Caco-2 (cell line): ENCODE measurements around the gene GOLGA2. TPM values are rescaled to one million over a fixed set of nuclear protein-coding genes. Genes with fewer than 3 reads are reported as not detected.

Experiments
- BruUV-seq: library from RNA; stranded (reverse); fragments of 400-500 nt; replicated peaks from 2 replicates; lab custom pipeline; 2021; lab: Mats Ljungman, UMichigan
- CTCF ChIA-PET: fragments of 300-600 bp; sonication (Branson Sonifier 250); formaldehyde crosslinking; loops from one replicate; lab custom pipeline; 2022; ENCODE audit warnings: antibody characterized with exemption; lab: Charles Lee
- POLR2A ChIA-PET: fragments of 300-600 bp; sonication (Branson Sonifier 250); formaldehyde crosslinking; loops from one replicate; lab custom pipeline; 2022; ENCODE audit warnings: antibody characterized with exemption; lab: Charles Lee
- DNase-seq, 2 experiments: peaks; one replicate each; pipeline versions ENCODE4 v3.0.0 to v3.0.0-alpha.2; 2020 to 2022
- H3K27me3 ChIP-seq: replicated peaks from 2 replicates; pipeline ENCODE4 v1.6.0; 2011; ENCODE audit warnings: low read length; ENCODE audit not compliant: control insufficient read depth, insufficient read depth
- H3K36me3 ChIP-seq: 2 replicates; pipeline ENCODE4 v1.5.1; 2011; ENCODE audit warnings: low read length; ENCODE audit not compliant: control insufficient read depth, insufficient read depth
- H3K4me1 ChIP-seq: fragments of 250-450 bp; sonication (Bioruptor Pico); 2 replicates; pipeline ENCODE4 v1.5.1; 2020; ENCODE audit warnings: mild to moderate bottlenecking
- H3K4me3 ChIP-seq: 2 replicates; pipeline ENCODE4 v1.5.1; 2011; ENCODE audit warnings: low read depth, mild to moderate bottlenecking, control low read depth, low read length
- H3K9me3 ChIP-seq: fragments of 250-450 bp; sonication (Bioruptor Pico); 2 replicates; pipeline ENCODE4 v1.5.1; 2020; ENCODE audit warnings: mild to moderate bottlenecking, moderate library complexity
- H3K27ac Mint-ChIP-seq: one replicate; pipeline ENCODE4 v1.8.0; 2022; ENCODE audit warnings: mixed read lengths; ENCODE audit not compliant: unreplicated experiment
- H3K27me3 Mint-ChIP-seq: one replicate; pipeline ENCODE4 v1.8.0; 2022; ENCODE audit warnings: mixed read lengths; ENCODE audit not compliant: insufficient read depth, unreplicated experiment
- H3K36me3 Mint-ChIP-seq: one replicate; pipeline ENCODE4 v1.8.0; 2022; ENCODE audit warnings: mild to moderate bottlenecking, mixed read lengths; ENCODE audit not compliant: insufficient read depth, unreplicated experiment
- H3K4me1 Mint-ChIP-seq: one replicate; pipeline ENCODE4 v1.8.0; 2022; ENCODE audit warnings: low read depth, mixed read lengths; ENCODE audit not compliant: unreplicated experiment
- H3K4me3 Mint-ChIP-seq: one replicate; pipeline ENCODE4 v1.8.0; 2022; ENCODE audit warnings: mild to moderate bottlenecking, moderate library complexity, mixed read lengths; ENCODE audit not compliant: unreplicated experiment
- H3K9me3 Mint-ChIP-seq: one replicate; pipeline ENCODE4 v1.8.0; 2022; ENCODE audit warnings: mixed read lengths; ENCODE audit not compliant: unreplicated experiment
- intact Hi-C: fragments of 100-400 bp; cut with micrococcal nuclease; formaldehyde crosslinking; loops from one replicate; pipeline ENCODE4 v1.10.0; 2022; ENCODE audit not compliant: unreplicated experiment
- total RNA-seq: library from RNA; stranded (reverse); gene quantifications from 2 replicates; pipeline ENCODE4 v1.2.3, GENCODE V29; 2022
- TF ChIP-seq, protein P1 (sequence below), 2 experiments: fragments of 200-600 bp in 1 of 2; IDR thresholded peaks; 1 replicate in 1 of 2; 2 replicates in 1 of 2; pipeline versions ENCODE4 v1.5.1 to v1.8.0; 2011 to 2022; ENCODE audit warnings: antibody characterized with exemption in 1 of 2, control low read depth in 1 of 2, inconsistent platforms in 1 of 2, low read depth in 1 of 2, low read length in 1 of 2, mild to moderate bottlenecking in 1 of 2, moderate library complexity in 1 of 2; ENCODE audit not compliant: insufficient read depth in 1 of 2, severe bottlenecking in 1 of 2, unreplicated experiment in 1 of 2

GOLGA2 gene
- total RNA-seq, 1 experiment from 2014 or later = 97.7 TPM

GRCh38 chr9:128213746-128214497 lies 61.9 kb downstream of the GOLGA2 start:
- Histone ChIP-seq H3K4me1 (peaks cover 15% of the 10 kb centered on the region), H3K9me3 (no peaks in the 10 kb centered on the region), H3K36me3 (no peaks in the 10 kb centered on the region), H3K27me3 (no peaks in the 10 kb centered on the region), H3K4me3 (no peak overlapping the region)
- TF ChIP-seq, protein P1, sequence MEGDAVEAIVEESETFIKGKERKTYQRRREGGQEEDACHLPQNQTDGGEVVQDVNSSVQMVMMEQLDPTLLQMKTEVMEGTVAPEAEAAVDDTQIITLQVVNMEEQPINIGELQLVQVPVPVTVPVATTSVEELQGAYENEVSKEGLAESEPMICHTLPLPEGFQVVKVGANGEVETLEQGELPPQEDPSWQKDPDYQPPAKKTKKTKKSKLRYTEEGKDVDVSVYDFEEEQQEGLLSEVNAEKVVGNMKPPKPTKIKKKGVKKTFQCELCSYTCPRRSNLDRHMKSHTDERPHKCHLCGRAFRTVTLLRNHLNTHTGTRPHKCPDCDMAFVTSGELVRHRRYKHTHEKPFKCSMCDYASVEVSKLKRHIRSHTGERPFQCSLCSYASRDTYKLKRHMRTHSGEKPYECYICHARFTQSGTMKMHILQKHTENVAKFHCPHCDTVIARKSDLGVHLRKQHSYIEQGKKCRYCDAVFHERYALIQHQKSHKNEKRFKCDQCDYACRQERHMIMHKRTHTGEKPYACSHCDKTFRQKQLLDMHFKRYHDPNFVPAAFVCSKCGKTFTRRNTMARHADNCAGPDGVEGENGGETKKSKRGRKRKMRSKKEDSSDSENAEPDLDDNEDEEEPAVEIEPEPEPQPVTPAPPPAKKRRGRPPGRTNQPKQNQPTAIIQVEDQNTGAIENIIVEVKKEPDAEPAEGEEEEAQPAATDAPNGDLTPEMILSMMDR (IDR thresholded peaks at IDR 0.05; ENCODE audit: insufficient read depth in 1 of 2, low read depth in 1 of 2, low read length in 1 of 2, severe bottlenecking in 1 of 2, unreplicated experiment in 1 of 2) = no peak
- intact Hi-C loops = no loop called here
- no peak overlapping the region for H3K4me3 Mint-ChIP-seq
- CTCF ChIA-PET = no interaction called here
- H3K36me3 Mint-ChIP-seq = peaks cover 5% of the 10 kb centered on the region
- H3K27ac Mint-ChIP-seq = no peak overlapping the region
- peaks cover 18% of the 10 kb centered on the region for H3K4me1 Mint-ChIP-seq
- no TSS peak for BruUV-seq
- DNase-seq = peak in 1 of 2 experiments; percentile 26
- POLR2A ChIA-PET = no interaction called here
- no peaks in the 10 kb centered on the region for H3K27me3 Mint-ChIP-seq
- H3K9me3 Mint-ChIP-seq = no peaks in the 10 kb centered on the region

GRCh38 chr9:128211981-128212281 lies 63.9 kb downstream of the GOLGA2 start:
- H3K9me3 Mint-ChIP-seq = no peaks in the 10 kb centered on the region
- Histone ChIP-seq H3K27me3 (no peaks in the 10 kb centered on the region), H3K4me3 (no peak overlapping the region), H3K4me1 (peaks cover 7% of the 10 kb centered on the region), H3K9me3 (no peaks in the 10 kb centered on the region), H3K36me3 (no peaks in the 10 kb centered on the region)
- no peak for DNase-seq
- TF ChIP-seq, protein P1 (IDR thresholded peaks at IDR 0.05; ENCODE audit: insufficient read depth in 1 of 2, low read depth in 1 of 2, low read length in 1 of 2, severe bottlenecking in 1 of 2, unreplicated experiment in 1 of 2) = no peak
- H3K27ac Mint-ChIP-seq = no peak overlapping the region
- CTCF ChIA-PET = no interaction called here
- intact Hi-C loops = no loop called here
- peaks cover 8% of the 10 kb centered on the region for H3K4me1 Mint-ChIP-seq
- no peaks in the 10 kb centered on the region for H3K27me3 Mint-ChIP-seq
- H3K36me3 Mint-ChIP-seq = no peaks in the 10 kb centered on the region
- POLR2A ChIA-PET = no interaction called here
- no TSS peak for BruUV-seq
- H3K4me3 Mint-ChIP-seq = no peak overlapping the region

- ChIA-PET POLR2A (no interaction called here), CTCF (interaction anchor here (0.7 kb wide), 1 partner anchor 18 kb away, joined by 3 read pairs; no protein-coding TSS in a partner anchor)
- Mint-ChIP-seq H3K4me3 (no peak overlapping the region), H3K4me1 (peaks cover 8% of the 10 kb centered on the region), H3K27me3 (no peaks in the 10 kb centered on the region), H3K27ac (no peak overlapping the region), H3K36me3 (no peaks in the 10 kb centered on the region), H3K9me3 (no peaks in the 10 kb centered on the region)
- Histone ChIP-seq H3K4me1 (peaks cover 7% of the 10 kb centered on the region), H3K36me3 (no peaks in the 10 kb centered on the region), H3K9me3 (no peaks in the 10 kb centered on the region), H3K4me3 (no peak overlapping the region), H3K27me3 (no peaks in the 10 kb centered on the region)
- TF ChIP-seq, protein P1 (IDR thresholded peaks at IDR 0.05; ENCODE audit: insufficient read depth in 1 of 2, low read depth in 1 of 2, low read length in 1 of 2, severe bottlenecking in 1 of 2, unreplicated experiment in 1 of 2) = no peak
- no TSS peak for BruUV-seq
- DNase-seq = peak in 1 of 2 experiments; percentile 37
- intact Hi-C loops = no loop called here
Observed at GRCh38 chr9:128211186-128211980, 64.4 kb downstream of the GOLGA2 start.
